Progenitor cell of endocrine pancreas (in vitro differentiated cells): ENCODE results near the gene ADAM10. TPM values are rescaled to one million over a fixed set of nuclear protein-coding genes. Genes with fewer than 3 reads are reported as not detected.

Experiments
- DNase-seq: peaks from one replicate; pipeline ENCODE4 v3.0.0; 2021; ENCODE audit warnings: low spot score; ENCODE audit not compliant: unreplicated experiment
- H3K27ac Mint-ChIP-seq: 2 replicates; pipeline ENCODE4 v1.8.0; 2021; ENCODE audit warnings: mild to moderate bottlenecking, moderate library complexity, mixed read lengths
- H3K27me3 Mint-ChIP-seq: 2 replicates; pipeline ENCODE4 v1.8.0; 2021; ENCODE audit warnings: mixed read lengths
- H3K36me3 Mint-ChIP-seq: 2 replicates; pipeline ENCODE4 v1.8.0; 2022; ENCODE audit warnings: mixed read lengths; ENCODE audit not compliant: insufficient read depth
- H3K4me1 Mint-ChIP-seq: 2 replicates; pipeline ENCODE4 v1.8.0; 2021; ENCODE audit warnings: low read depth, mixed read lengths
- H3K4me3 Mint-ChIP-seq: 2 replicates; pipeline ENCODE4 v1.8.0; 2021; ENCODE audit warnings: low read depth, mild to moderate bottlenecking, moderate library complexity, mixed read lengths
- H3K9me3 Mint-ChIP-seq: 2 replicates; pipeline ENCODE4 v1.8.0; 2021; ENCODE audit warnings: low read depth, mixed read lengths
- total RNA-seq: library from RNA; stranded (reverse); gene quantifications from 2 replicates; pipeline ENCODE4 v1.2.1, GENCODE V29; 2021
- TF ChIP-seq, protein P1 (sequence below): fragments of 200-600 bp; sonication (generic); IDR thresholded peaks from one replicate; pipeline ENCODE4 v1.5.0; 2021; ENCODE audit warnings: antibody characterized with exemption, mild to moderate bottlenecking; ENCODE audit not compliant: unreplicated experiment

The ADAM10 gene
- total RNA-seq, 1 donor from 2014 or later: 237 TPM

DNA sequence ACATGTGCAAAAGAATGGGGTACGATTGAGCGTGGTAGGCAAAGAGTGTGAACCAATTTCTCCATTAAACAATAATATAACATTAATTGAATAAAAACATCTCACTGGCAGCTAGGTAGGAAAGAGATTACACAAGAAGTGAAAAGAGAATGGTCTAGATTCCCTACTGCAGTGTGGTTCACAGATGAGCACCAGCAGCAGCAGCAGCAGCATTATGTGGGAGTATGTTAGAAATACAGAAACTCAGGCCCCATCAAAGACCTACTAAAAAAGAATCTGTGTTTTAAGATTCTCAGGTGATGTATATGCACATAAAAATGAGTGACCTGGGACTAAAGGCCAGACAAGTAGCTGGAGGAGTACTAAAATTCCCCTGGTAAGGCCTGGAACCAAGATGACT lies 118.2 kb downstream of the ADAM10 start:
- Mint-ChIP-seq H3K9me3 (no peaks in the 10 kb centered on the region), H3K27me3 (no peaks in the 10 kb centered on the region), H3K4me1 (peaks cover 5% of the 10 kb centered on the region), H3K36me3 (peaks cover 27% of the 10 kb centered on the region), H3K27ac (no peak overlapping the region), H3K4me3 (no peak overlapping the region)
- TF ChIP-seq, protein P1, sequence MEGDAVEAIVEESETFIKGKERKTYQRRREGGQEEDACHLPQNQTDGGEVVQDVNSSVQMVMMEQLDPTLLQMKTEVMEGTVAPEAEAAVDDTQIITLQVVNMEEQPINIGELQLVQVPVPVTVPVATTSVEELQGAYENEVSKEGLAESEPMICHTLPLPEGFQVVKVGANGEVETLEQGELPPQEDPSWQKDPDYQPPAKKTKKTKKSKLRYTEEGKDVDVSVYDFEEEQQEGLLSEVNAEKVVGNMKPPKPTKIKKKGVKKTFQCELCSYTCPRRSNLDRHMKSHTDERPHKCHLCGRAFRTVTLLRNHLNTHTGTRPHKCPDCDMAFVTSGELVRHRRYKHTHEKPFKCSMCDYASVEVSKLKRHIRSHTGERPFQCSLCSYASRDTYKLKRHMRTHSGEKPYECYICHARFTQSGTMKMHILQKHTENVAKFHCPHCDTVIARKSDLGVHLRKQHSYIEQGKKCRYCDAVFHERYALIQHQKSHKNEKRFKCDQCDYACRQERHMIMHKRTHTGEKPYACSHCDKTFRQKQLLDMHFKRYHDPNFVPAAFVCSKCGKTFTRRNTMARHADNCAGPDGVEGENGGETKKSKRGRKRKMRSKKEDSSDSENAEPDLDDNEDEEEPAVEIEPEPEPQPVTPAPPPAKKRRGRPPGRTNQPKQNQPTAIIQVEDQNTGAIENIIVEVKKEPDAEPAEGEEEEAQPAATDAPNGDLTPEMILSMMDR: no peak
- no peak for DNase-seq

DNA sequence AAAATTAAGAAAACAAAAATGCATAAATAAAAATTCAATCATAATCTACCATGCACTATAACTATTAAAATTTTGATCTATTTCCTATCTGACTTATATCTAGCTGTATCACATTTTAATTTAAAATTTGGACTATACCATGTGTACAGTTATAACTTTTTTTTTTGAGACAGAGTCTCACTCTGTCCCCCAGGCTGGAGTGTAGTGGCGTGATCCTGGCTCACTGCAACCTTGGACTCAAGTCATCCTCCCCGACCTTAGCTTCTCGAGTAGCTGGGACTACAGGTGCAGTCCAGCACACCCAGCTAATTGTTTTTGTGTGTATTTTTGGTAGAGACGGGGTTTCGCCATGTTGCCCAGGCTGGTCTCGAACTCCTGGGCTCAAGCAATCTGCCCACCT lies 119.9 kb downstream of the ADAM10 start:
- no peak for DNase-seq
- TF ChIP-seq, protein P1: no peak
- no peak overlapping the region for H3K4me3 Mint-ChIP-seq
- H3K36me3 Mint-ChIP-seq: peaks cover 38% of the 10 kb centered on the region
- no peaks in the 10 kb centered on the region for H3K27me3 Mint-ChIP-seq
- H3K4me1 Mint-ChIP-seq: peaks cover 5% of the 10 kb centered on the region
- H3K27ac Mint-ChIP-seq: no peak overlapping the region
- no peaks in the 10 kb centered on the region for H3K9me3 Mint-ChIP-seq

DNA sequence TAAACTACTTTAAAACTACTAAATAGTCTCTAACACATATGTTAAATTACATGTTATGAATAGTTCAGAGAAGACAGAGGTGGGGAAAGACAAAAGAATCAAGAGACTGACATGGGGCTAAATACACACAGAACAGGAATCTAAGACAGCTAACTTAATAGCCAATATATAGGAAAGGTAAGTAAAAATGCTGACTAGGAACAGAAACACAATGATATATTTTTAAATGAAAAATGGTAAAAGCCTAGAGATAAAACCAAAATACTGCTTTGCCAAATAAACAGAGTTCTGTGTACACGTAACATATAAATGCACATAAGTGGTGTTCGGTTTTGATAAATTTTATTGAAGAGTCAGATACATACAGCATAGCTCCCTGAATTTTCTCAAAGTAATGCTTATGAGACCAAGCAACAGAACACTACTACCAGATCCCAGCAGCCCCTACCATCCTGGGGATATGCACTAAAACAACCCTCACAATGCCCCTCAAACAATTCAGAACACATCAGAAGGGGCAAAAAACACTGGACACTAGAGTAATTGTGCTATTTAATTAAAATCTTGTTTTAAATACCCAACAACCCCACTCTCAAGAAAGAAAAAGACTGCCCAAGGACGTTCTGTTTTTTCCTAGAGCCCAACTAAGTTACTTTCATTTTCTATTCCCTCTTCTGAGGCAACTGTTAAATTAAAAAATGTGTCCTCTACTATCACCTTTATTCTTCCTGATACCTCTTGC lies 121.1 kb downstream of the ADAM10 start:
- TF ChIP-seq, protein P1: no peak
- peaks cover 38% of the 10 kb centered on the region for H3K36me3 Mint-ChIP-seq
- H3K4me3 Mint-ChIP-seq: no peak overlapping the region
- peaks cover 3% of the 10 kb centered on the region for H3K4me1 Mint-ChIP-seq
- H3K27ac Mint-ChIP-seq: no peak overlapping the region
- DNase-seq: no peak
- H3K9me3 Mint-ChIP-seq: peaks cover 2% of the 10 kb centered on the region
- no peaks in the 10 kb centered on the region for H3K27me3 Mint-ChIP-seq

DNA sequence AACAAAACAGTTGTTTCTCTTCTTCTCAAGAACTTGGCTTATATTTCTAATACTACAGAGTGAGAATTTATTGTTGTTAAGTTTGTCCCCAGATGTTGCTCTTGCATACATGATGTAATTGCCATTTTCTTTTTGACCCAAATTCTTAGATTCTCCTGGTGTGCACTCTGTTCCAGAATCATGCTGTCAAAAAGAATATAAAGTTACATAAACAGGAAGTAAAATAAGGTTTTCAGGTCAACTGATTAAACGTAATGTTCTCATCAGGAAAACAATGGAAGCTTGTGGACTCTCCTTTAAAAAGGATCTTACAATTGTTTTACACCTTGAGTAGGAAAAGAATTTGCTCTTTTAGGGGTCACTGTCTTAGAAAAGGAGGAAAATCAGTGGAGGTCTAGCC lies 121.8 kb downstream of the ADAM10 start:
- Mint-ChIP-seq H3K4me3 (no peak overlapping the region), H3K4me1 (peaks cover 3% of the 10 kb centered on the region), H3K27ac (no peak overlapping the region), H3K36me3 (peaks cover 43% of the 10 kb centered on the region), H3K9me3 (peaks cover 2% of the 10 kb centered on the region), H3K27me3 (no peaks in the 10 kb centered on the region)
- TF ChIP-seq, protein P1: no peak
- DNase-seq: no peak

DNA sequence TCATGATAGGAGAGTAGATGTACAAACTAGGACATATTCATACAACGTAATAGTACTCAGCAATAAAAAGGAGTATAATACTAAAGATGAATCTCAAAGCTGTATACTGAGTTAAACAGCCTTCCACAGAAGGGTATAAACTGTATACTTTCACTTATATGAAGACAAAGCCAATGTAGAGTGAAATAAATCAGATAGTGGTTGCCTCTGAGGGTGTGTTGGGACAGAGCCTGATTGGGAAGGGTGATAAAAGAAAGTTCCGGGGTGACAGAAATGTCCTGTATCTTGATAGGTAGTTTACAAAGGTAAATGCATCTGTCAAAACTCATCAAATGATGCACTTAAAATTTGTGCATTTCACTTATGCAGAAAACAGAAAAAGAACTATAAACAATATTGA lies 122.5 kb downstream of the ADAM10 start:
- no peak overlapping the region for H3K27ac Mint-ChIP-seq
- H3K36me3 Mint-ChIP-seq: peaks cover 41% of the 10 kb centered on the region
- DNase-seq: no peak

More for the DNA sequence above, 122.5 kb downstream of the ADAM10 start:
- no peak overlapping the region for H3K4me3 Mint-ChIP-seq
- TF ChIP-seq, protein P1: no peak
- peaks cover 3% of the 10 kb centered on the region for H3K4me1 Mint-ChIP-seq
- H3K9me3 Mint-ChIP-seq: peaks cover 2% of the 10 kb centered on the region
- no peaks in the 10 kb centered on the region for H3K27me3 Mint-ChIP-seq
